ENCODE data around the gene QRICH1. TPM values are rescaled to one million over a fixed set of nuclear protein-coding genes. Genes with fewer than 3 reads are reported as not detected.
A peak's percentile ranks its signal among the peaks of the same experiment; 100 is the strongest.

Gene QRICH1
- total and polyA plus RNA-seq, 2 of the 13 experiments (the other 11 are each of a cell fraction or from before 2014, with no cell fraction given) = 52.6 to 102 TPM

- peak; percentile 96 for TF ChIP-seq GABPB1 (CRISPR knock-in tag; IDR thresholded peaks at IDR 0.05)
- no peak for TF ChIP-seq ZBTB49 (CRISPR knock-in tag; IDR thresholded peaks at IDR 0.05; ENCODE audit: borderline replicate concordance)
- TF ChIP-seq RBAK (CRISPR knock-in tag; IDR thresholded peaks at IDR 0.05) = no peak
- TF ChIP-seq ZBTB33 (CRISPR knock-in tag; IDR thresholded peaks at IDR 0.05) = no peak
- peak; percentile 69 for TF ChIP-seq MAX (IDR thresholded peaks at IDR 0.05)
- peak; percentile 98 for TF ChIP-seq THAP9 (CRISPR knock-in tag; IDR thresholded peaks at IDR 0.05; ENCODE audit: borderline replicate concordance)
- no peak for TF ChIP-seq EEA1 (CRISPR knock-in tag; IDR thresholded peaks at IDR 0.05; ENCODE audit: borderline replicate concordance)
- TF ChIP-seq ZNF619 (CRISPR knock-in tag; IDR thresholded peaks at IDR 0.05) = no peak
- TF ChIP-seq KMT2B (CRISPR knock-in tag; IDR thresholded peaks at IDR 0.05) = peak; percentile 83
- peak; percentile 74; the same call in 1 of the 2 replicates for TF ChIP-seq SALL2 (CRISPR knock-in tag; IDR thresholded peaks at IDR 0.05)
- TF ChIP-seq TAF1 (CRISPR knock-in tag; IDR thresholded peaks at IDR 0.05) = peak; percentile 96
- TF ChIP-seq ZNF550 (CRISPR knock-in tag; IDR thresholded peaks at IDR 0.05; ENCODE audit: borderline replicate concordance) = no peak
- TF ChIP-seq ZNF570 (CRISPR knock-in tag; IDR thresholded peaks at IDR 0.05; ENCODE audit: borderline replicate concordance) = no peak; the same call in 1 of the 2 replicates
- TF ChIP-seq KLF6 (CRISPR knock-in tag; IDR thresholded peaks at IDR 0.05) = no peak; the same call in 1 of the 2 replicates
- TF ChIP-seq THAP11 (CRISPR knock-in tag; IDR thresholded peaks at IDR 0.05) = peak; percentile 86
- TF ChIP-seq ZNF362 (CRISPR knock-in tag; IDR thresholded peaks at IDR 0.05; ENCODE audit: borderline replicate concordance) = peak; percentile 99
- TF ChIP-seq ZMYM3 (CRISPR knock-in tag; IDR thresholded peaks at IDR 0.05) = no peak
- TF ChIP-seq SUZ12 (IDR thresholded peaks at IDR 0.05; ENCODE audit: low read depth, low read length) = no peak
- TF ChIP-seq PLSCR1 (CRISPR knock-in tag; IDR thresholded peaks at IDR 0.05; ENCODE audit: borderline replicate concordance) = no peak
Measured at GRCh38 chr3:49104427-49105291, 10.8 kb upstream of the QRICH1 start, which contains the start of gene QARS1 (continued).

Data from HepG2 (cell line).